Heart left ventricle (tissue), 16 donors: ENCODE results near the gene TBC1D2. TPM values are rescaled to one million over a fixed set of nuclear protein-coding genes. Genes with fewer than 3 reads are reported as not detected.

ENCODE experiments used
- ATAC-seq, 4 donors: fragments of 200-7000 bp; cut with Tn5 transposase; one replicate each; pipeline ENCODE4 v1.9.1; 2020 to 2022; ENCODE audit warnings: moderate library complexity in 4 of 4, mild to moderate bottlenecking in 3 of 4, moderate number of reproducible peaks in 1 of 4
- DNase-seq, 5 donors: peaks; one replicate each; pipeline ENCODE4 v3.0.0-alpha.2; 2020
- H3K27ac ChIP-seq, 12 donors: fragments of 200-600 bp; sonication (generic) in 4 of 12; one replicate each; pipeline versions ENCODE4 v1.5.0 to v1.8.0; 2016 to 2022; ENCODE audit warnings: mild to moderate bottlenecking in 2 of 12
- H3K27me3 ChIP-seq, 9 donors: fragments of 200-600 bp; sonication (generic) in 2 of 9; one replicate each; pipeline versions ENCODE4 v1.5.1 to v1.8.0; 2016 to 2022; ENCODE audit warnings: mild to moderate bottlenecking in 3 of 9
- H3K36me3 ChIP-seq, 9 donors: fragments of 200-600 bp; sonication (generic) in 2 of 9; one replicate each; pipeline versions ENCODE4 v1.5.0 to v1.8.0; 2018 to 2022; ENCODE audit warnings: mild to moderate bottlenecking in 2 of 9
- H3K4me1 ChIP-seq, 12 donors: fragments of 200-600 bp; sonication (generic) in 4 of 12; one replicate each; pipeline versions ENCODE4 v1.5.0 to v1.8.0; 2016 to 2022; ENCODE audit warnings: mild to moderate bottlenecking in 3 of 12
- H3K4me3 ChIP-seq, 12 donors: fragments of 200-600 bp; sonication (generic) in 4 of 12; one replicate each; pipeline versions ENCODE4 v1.5.0 to v1.8.0; 2017 to 2022; ENCODE audit warnings: mild to moderate bottlenecking in 9 of 12, moderate library complexity in 4 of 12
- H3K9me3 ChIP-seq, 12 donors: fragments of 200-600 bp; sonication (generic) in 4 of 12; one replicate each; pipeline versions ENCODE4 v1.5.0 to v1.8.0; 2016 to 2022; ENCODE audit warnings: mild to moderate bottlenecking in 1 of 12
- CTCF ChIP-seq, 12 donors: fragments of 200-600 bp; sonication (generic) in 4 of 12; IDR thresholded peaks; one replicate each; pipeline versions ENCODE4 v1.5.0 to v1.8.0; 2018 to 2022; ENCODE audit warnings: antibody characterized with exemption in 12 of 12, mild to moderate bottlenecking in 5 of 12
- POLR2A ChIP-seq, 2 donors: fragments of 450-650 bp; IDR thresholded peaks; one replicate each; pipeline ENCODE4 v1.6.1; 2017; ENCODE audit warnings: antibody characterized with exemption in 2 of 2, mild to moderate bottlenecking in 2 of 2, moderate library complexity in 2 of 2
- whole genome bisulfite sequencing, 4 donors: extraction: QIAGEN DNeasy Blood & Tissue Kit in 2 of 4; methylation state at CpG; one replicate each; pipeline versions ENCODE4 v1.1.5 to v1.1.7; 2013 to 2018; 5-methylcytosine and 5-hydroxymethylcytosine counted together
- intact Hi-C, 10 donors: fragments of 100-400 bp; cut with DNase I; formaldehyde crosslinking; loops; one replicate each; pipeline versions ENCODE4 v1.11.1 to v1.14.2; 2022
- polyA plus RNA-seq, 2 donors: library from polyadenylated mRNA; stranded (reverse); fragments of 200-250 nt; gene quantifications; one replicate each; pipeline ENCODE4 v1.2.3, GENCODE V29; 2013
- total RNA-seq, 9 donors: library from RNA; depleted of rRNA in 2 of 9; stranded (reverse); fragments of >200 nt in 2 of 9; fragmentation: NEBNext Ultra II Directional in 3 of 9; extraction: Animal tissue kit (Norgen Biotek cat#: 25700) in 3 of 9; gene quantifications; one replicate each; pipeline versions ENCODE4 v1.1.0 to v1.2.4, GENCODE V29; 2016 to 2023
- donor health status: ischemic (EF 13 %, LVEDD 7.1; RV severe dilation, severe dysfunction).
- donor health status: healthy with polysubstance abuse.
- donor health status: DM: no; HTN: yes; CAD: no.
- donor health status: DM: no; HTN: no; CAD: no.
- donor health status: ischemic (EF 25% LVEDD 6.9; RV normal size, moderate dysfunction).
- donor health status: ischemic (EF 25% LVEDD 5.7; RV mildly dilated, moderate dysfunction).
- donor health status: healthy.
- donor health status: DM: yes; HTN: yes; CAD: no.
- donor health status: ischemic (EF 35%, LVEDD 5.7; RV mildly dilated, moderate dysfunction).
- donor health status: nonischemic (EF 11% LVEDD 7.7; RV severe dilation, severe dysfunction).
- donor health status: DM: yes; HTN: yes; CAD: no.
- donor health status: PGD.
- donor health status: ischemic (EF 29% LVEDD 5.4; RV normal size, mild dysfunction).
- donor health status: nonischemic (EF 23%, LVEDD 6.1; RV moderate dilation, normal function).

Gene TBC1D2
- total and polyA plus RNA-seq, 11 donors: 1.1 to 9.4 (median 2.2) TPM

- intact Hi-C loops: loop anchor here in 9 of 10 donors (1.0 to 10.0 kb wide), 9 partner anchors 56 to 570 kb away; partner anchors contain the start of gene TRMO (in 1 of the 9)
- ATAC-seq: no peak
- WGBS, 4 donors: 63 to 75% (median 65%) methylated on average over 4 of the region's 4 CpGs
- H3K9me3 ChIP-seq: no peaks in the 10 kb centered on the region
- no peak for TF ChIP-seq POLR2A (IDR thresholded peaks at IDR 0.05)
- H3K4me3 ChIP-seq: no peak overlapping the region
- H3K36me3 ChIP-seq: peaks cover 0 to 55% (median 0%) of the 10 kb centered on the region in 9 donors
- H3K27me3 ChIP-seq: no peaks in the 10 kb centered on the region
- no peak for DNase-seq
- H3K27ac ChIP-seq: no peak overlapping the region
- H3K4me1 ChIP-seq: peaks cover 0 to 9% (median 1%) of the 10 kb centered on the region in 12 donors
Observed at GRCh38 chr9:98204692-98205091, 50.8 kb downstream of the TBC1D2 start.

DNA sequence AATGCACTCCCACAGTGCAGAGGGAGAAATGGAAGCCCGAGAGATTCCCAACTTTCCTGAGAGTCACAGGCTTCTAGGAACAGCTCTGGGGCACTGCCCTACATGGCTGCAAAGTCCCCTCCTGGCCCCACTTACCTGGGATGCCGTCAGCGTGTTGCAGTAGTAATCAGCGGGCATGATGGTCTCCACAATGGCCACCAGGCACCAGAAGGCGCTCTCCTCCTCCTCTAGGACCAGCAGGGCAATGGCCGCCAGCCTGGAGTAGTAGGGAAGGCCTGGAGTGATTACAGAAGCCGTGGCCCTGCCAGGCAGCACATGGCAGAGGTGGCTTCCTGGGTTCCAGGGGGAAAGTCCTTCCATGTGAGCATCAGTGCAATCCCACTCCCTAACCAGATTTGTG, 52.3 kb downstream of the TBC1D2 start:
- intact Hi-C loops: loop anchor here in 4 of 10 donors (10.0 kb wide), 3 partner anchors 128 to 572 kb away; partner anchors contain the start of gene TRMO (in 1 of the 4)
- 80 to 87% (median 82%) methylated on average over 7 of the region's 7 CpGs for WGBS, 4 donors

DNA sequence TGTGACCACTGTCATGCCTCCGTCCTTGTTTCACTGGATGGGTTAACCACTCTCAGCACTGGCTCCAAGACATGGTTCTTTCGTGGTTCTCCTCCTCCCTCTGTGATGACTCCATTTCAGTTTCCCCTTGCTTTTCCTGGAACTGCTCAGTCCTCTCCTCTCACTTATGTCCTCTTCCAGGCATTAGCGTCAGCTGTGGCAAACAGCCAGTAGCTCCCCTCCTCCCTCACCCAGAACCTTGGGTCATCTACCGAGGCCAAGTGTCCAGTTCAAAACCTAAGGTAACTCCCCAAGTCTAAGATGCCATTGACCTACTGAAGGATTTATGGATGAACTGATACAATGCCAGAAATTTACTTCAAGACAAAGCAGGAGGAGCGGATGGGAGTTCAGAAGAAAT, 53.2 kb downstream of the TBC1D2 start:
- intact Hi-C loops: loop anchor here in 4 of 10 donors (10.0 kb wide), 3 partner anchors 127 to 573 kb away; partner anchors contain the start of gene TRMO (in 1 of the 4)
- no peak for TF ChIP-seq POLR2A (IDR thresholded peaks at IDR 0.05)
- no peak for TF ChIP-seq CTCF (IDR thresholded peaks at IDR 0.05)
- WGBS, 4 donors: 64 to 73% (median 68%) methylated on average over 5 of the region's 5 CpGs
- H3K9me3 ChIP-seq: no peaks in the 10 kb centered on the region
- no peaks in the 10 kb centered on the region for H3K27me3 ChIP-seq
- H3K4me3 ChIP-seq: no peak overlapping the region
- no peak for DNase-seq
- no peak for ATAC-seq
- H3K27ac ChIP-seq: no peak overlapping the region
- peaks cover 0 to 9% (median 1%) of the 10 kb centered on the region in 12 donors for H3K4me1 ChIP-seq
- peaks cover 0 to 45% (median 0%) of the 10 kb centered on the region in 9 donors for H3K36me3 ChIP-seq

More for the DNA sequence above, 52.3 kb downstream of the TBC1D2 start:
- H3K4me3 ChIP-seq: no peak overlapping the region
- peaks cover 0 to 54% (median 0%) of the 10 kb centered on the region in 9 donors for H3K36me3 ChIP-seq
- H3K4me1 ChIP-seq: peaks cover 0 to 9% (median 1%) of the 10 kb centered on the region in 12 donors
- ATAC-seq (no peak), DNase-seq (no peak)
- TF ChIP-seq POLR2A (IDR thresholded peaks at IDR 0.05) (no peak), CTCF (IDR thresholded peaks at IDR 0.05) (no peak)
- H3K27me3 ChIP-seq: no peaks in the 10 kb centered on the region
- H3K27ac ChIP-seq: no peak overlapping the region
- no peaks in the 10 kb centered on the region for H3K9me3 ChIP-seq

GRCh38 chr9:98201749-98202148, 53.7 kb downstream of the TBC1D2 start:
- H3K4me1 ChIP-seq: peaks cover 0 to 9% (median 1%) of the 10 kb centered on the region in 12 donors
- 93 to 100% (median 97%) methylated on average over 6 to 7 of the region's 7 CpGs for WGBS, 4 donors
- TF ChIP-seq POLR2A (IDR thresholded peaks at IDR 0.05): no peak
- no peak for TF ChIP-seq CTCF (IDR thresholded peaks at IDR 0.05)
- H3K27ac ChIP-seq: no peak overlapping the region
- no peaks in the 10 kb centered on the region for H3K9me3 ChIP-seq
- peaks cover 0 to 40% (median 0%) of the 10 kb centered on the region in 9 donors for H3K36me3 ChIP-seq
- no peak overlapping the region for H3K4me3 ChIP-seq
- intact Hi-C loops: loop anchor here in 4 of 10 donors (10.0 kb wide), 3 partner anchors 127 to 573 kb away; partner anchors contain the start of gene TRMO (in 1 of the 4)
- DNase-seq (no peak), ATAC-seq (no peak)
- no peaks in the 10 kb centered on the region for H3K27me3 ChIP-seq
